Neutrophil (primary cell): ENCODE results near the gene OR5AP2.
"Not testable (repeated sequence)": the region's sequence is repeated elsewhere in the genome, so short reads cannot be mapped to it uniquely, and the experiment has no call there.

Source experiments
- H3K27ac ChIP-seq: fragments of 200-600 bp; sonication (generic); 2 replicates; pipeline ENCODE4 v1.5.1; 2016; ENCODE audit warnings: mild to moderate bottlenecking, moderate library complexity
- H3K27me3 ChIP-seq: fragments of 200-600 bp; sonication (generic); 2 replicates; pipeline ENCODE4 v1.6.0; 2016; ENCODE audit warnings: mild to moderate bottlenecking
- H3K36me3 ChIP-seq: fragments of 200-600 bp; sonication (generic); 2 replicates; pipeline ENCODE4 v1.5.1; 2017
- H3K4me1 ChIP-seq, 2 experiments: fragments of 200-600 bp in 1 of 2; sonication (generic) in 1 of 2; 1 replicate in 1 of 2; 2 replicates in 1 of 2; pipeline versions ENCODE4 v1.5.1 to v1.6.1; 2013 to 2016; ENCODE audit warnings: low read depth in 1 of 2, low read length in 1 of 2, mild to moderate bottlenecking in 1 of 2, moderate library complexity in 1 of 2; ENCODE audit not compliant: control insufficient read depth in 1 of 2, insufficient read depth in 1 of 2
- H3K4me3 ChIP-seq, 2 experiments: fragments of 200-600 bp in 1 of 2; sonication (generic) in 1 of 2; 1 replicate in 1 of 2; 2 replicates in 1 of 2; pipeline ENCODE4 v1.5.1; 2013 to 2016; ENCODE audit warnings: low read depth in 1 of 2, low read length in 1 of 2, mild to moderate bottlenecking in 1 of 2, moderate library complexity in 1 of 2
- H3K9me3 ChIP-seq: fragments of 200-600 bp; sonication (generic); 2 replicates; pipeline ENCODE4 v1.5.1; 2016
- CTCF ChIP-seq: fragments of 200-600 bp; sonication (generic); IDR thresholded peaks from 2 replicates; pipeline ENCODE4 v1.5.1; 2016; ENCODE audit warnings: antibody characterized with exemption

The OR5AP2 gene

GRCh38 chr11:56637500-56637899 is 4.7 kb downstream of the OR5AP2 start:
- Histone ChIP-seq H3K27ac (no peak overlapping the region), H3K27me3 (no peaks in the 10 kb centered on the region), H3K4me3 (no peak overlapping the region), H3K4me1 (no peaks in the 10 kb centered on the region), H3K9me3 (no peaks in the 10 kb centered on the region), H3K36me3 (no peaks in the 10 kb centered on the region)
- TF ChIP-seq CTCF: no peak

- no peak for TF ChIP-seq CTCF
- Histone ChIP-seq H3K4me1 (no peaks in the 10 kb centered on the region), H3K27me3 (no peaks in the 10 kb centered on the region), H3K27ac (no peak overlapping the region), H3K4me3 (no peak overlapping the region), H3K9me3 (no peaks in the 10 kb centered on the region), H3K36me3 (no peaks in the 10 kb centered on the region)
These were observed 5.4 kb downstream of the OR5AP2 start for GRCh38 chr11:56636861-56637260.

- no peak overlapping the region for H3K4me3 ChIP-seq
- H3K36me3 ChIP-seq: no peaks in the 10 kb centered on the region
- no peak overlapping the region for H3K27ac ChIP-seq
- no peaks in the 10 kb centered on the region for H3K9me3 ChIP-seq
- no peaks in the 10 kb centered on the region for H3K4me1 ChIP-seq
- TF ChIP-seq CTCF: no peak
- no peaks in the 10 kb centered on the region for H3K27me3 ChIP-seq
These were observed 9.9 kb downstream of the OR5AP2 start for GRCh38 chr11:56632329-56632728.

- no peak for TF ChIP-seq CTCF
- Histone ChIP-seq H3K9me3 (no peaks in the 10 kb centered on the region), H3K27ac (no peak overlapping the region), H3K36me3 (no peaks in the 10 kb centered on the region), H3K4me3 (no peak overlapping the region), H3K4me1 (no peaks in the 10 kb centered on the region), H3K27me3 (no peaks in the 10 kb centered on the region)
These were observed 16.3 kb downstream of the OR5AP2 start for GRCh38 chr11:56625946-56626345.

- H3K4me3 ChIP-seq: no peak overlapping the region
- no peaks in the 10 kb centered on the region for H3K4me1 ChIP-seq
- H3K9me3 ChIP-seq: no peaks in the 10 kb centered on the region
- no peaks in the 10 kb centered on the region for H3K36me3 ChIP-seq
- no peak for TF ChIP-seq CTCF
- no peak overlapping the region for H3K27ac ChIP-seq
- no peaks in the 10 kb centered on the region for H3K27me3 ChIP-seq
These were observed 17.6 kb downstream of the OR5AP2 start for GRCh38 chr11:56624661-56625110.

GRCh38 chr11:56611174-56611573 is 31.1 kb downstream of the OR5AP2 start:
- TF ChIP-seq CTCF: no peak
- H3K9me3 ChIP-seq: no peaks in the 10 kb centered on the region
- H3K36me3 ChIP-seq: no peaks in the 10 kb centered on the region
- H3K27me3 ChIP-seq: no peaks in the 10 kb centered on the region
- H3K27ac ChIP-seq: no peak overlapping the region
- H3K4me3 ChIP-seq: no peak overlapping the region
- H3K4me1 ChIP-seq: no peaks in the 10 kb centered on the region

- H3K27me3 ChIP-seq, H3K27ac ChIP-seq, H3K9me3 ChIP-seq, H3K4me3 ChIP-seq, H3K4me1 ChIP-seq, H3K36me3 ChIP-seq: not testable (repeated sequence)
These were observed 50.0 kb downstream of the OR5AP2 start for GRCh38 chr11:56592088-56592717.
